ENCODE measurements around the gene SYNGR1. TPM values are rescaled to one million over a fixed set of nuclear protein-coding genes. Genes with fewer than 3 reads are reported as not detected.

SYNGR1 gene
- total and polyA plus RNA-seq, 2 experiments from 2014 or later, result 30.9 to 37.0 TPM

DNA sequence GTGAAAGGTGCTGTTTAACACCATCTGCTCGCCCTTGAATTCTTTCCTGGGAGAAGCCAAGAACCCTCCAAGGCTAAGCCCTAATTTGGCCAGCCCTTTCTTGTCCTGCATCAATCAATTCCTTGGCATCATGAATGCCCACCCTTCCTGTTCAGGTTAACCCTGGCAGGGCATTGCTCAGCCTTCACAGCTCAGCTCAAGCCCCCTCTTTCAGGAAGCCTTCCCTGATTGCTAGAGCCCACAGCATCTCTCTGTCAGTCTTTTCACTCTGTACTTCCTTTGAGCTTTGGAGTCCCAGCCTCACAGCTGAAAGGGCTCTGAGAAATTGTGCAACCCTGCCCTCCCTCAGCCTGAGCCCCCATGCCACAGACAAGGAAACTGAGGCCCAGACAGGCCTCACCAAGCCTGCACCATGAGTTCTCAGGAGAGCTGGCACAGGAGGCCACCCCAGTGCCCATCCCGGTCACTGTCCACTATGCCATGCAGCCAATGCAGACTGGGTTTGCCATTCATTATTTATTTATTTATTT lies 47.3 kb upstream of the SYNGR1 start:
- H3K4me3 Mint-ChIP-seq, result no peak overlapping the region
- TF ChIP-seq ZNF114 (CRISPR knock-in tag; IDR thresholded peaks at IDR 0.05) (no peak), ZNF331 (CRISPR knock-in tag; IDR thresholded peaks at IDR 0.05; ENCODE audit: low read depth) (no peak), JUNB (IDR thresholded peaks at IDR 0.05; ENCODE audit: unreplicated experiment) (no peak), STAT1 (IDR thresholded peaks at IDR 0.05; ENCODE audit: unreplicated experiment) (no peak), NANOG (IDR thresholded peaks at IDR 0.05; ENCODE audit: borderline replicate concordance) (no peak), EZH2phosphoT487 (IDR thresholded peaks at IDR 0.05; ENCODE audit: unreplicated experiment) (no peak), EZH2 (IDR thresholded peaks at IDR 0.05; ENCODE audit: low read depth, unreplicated experiment) (no peak), CREB1 (CRISPR knock-in tag; IDR thresholded peaks at IDR 0.05; ENCODE audit: low read depth) (no peak), POLR2AphosphoS5 (IDR thresholded peaks at IDR 0.05; ENCODE audit: low read depth) (no peak)
- TF ChIP-seq, protein P1, sequence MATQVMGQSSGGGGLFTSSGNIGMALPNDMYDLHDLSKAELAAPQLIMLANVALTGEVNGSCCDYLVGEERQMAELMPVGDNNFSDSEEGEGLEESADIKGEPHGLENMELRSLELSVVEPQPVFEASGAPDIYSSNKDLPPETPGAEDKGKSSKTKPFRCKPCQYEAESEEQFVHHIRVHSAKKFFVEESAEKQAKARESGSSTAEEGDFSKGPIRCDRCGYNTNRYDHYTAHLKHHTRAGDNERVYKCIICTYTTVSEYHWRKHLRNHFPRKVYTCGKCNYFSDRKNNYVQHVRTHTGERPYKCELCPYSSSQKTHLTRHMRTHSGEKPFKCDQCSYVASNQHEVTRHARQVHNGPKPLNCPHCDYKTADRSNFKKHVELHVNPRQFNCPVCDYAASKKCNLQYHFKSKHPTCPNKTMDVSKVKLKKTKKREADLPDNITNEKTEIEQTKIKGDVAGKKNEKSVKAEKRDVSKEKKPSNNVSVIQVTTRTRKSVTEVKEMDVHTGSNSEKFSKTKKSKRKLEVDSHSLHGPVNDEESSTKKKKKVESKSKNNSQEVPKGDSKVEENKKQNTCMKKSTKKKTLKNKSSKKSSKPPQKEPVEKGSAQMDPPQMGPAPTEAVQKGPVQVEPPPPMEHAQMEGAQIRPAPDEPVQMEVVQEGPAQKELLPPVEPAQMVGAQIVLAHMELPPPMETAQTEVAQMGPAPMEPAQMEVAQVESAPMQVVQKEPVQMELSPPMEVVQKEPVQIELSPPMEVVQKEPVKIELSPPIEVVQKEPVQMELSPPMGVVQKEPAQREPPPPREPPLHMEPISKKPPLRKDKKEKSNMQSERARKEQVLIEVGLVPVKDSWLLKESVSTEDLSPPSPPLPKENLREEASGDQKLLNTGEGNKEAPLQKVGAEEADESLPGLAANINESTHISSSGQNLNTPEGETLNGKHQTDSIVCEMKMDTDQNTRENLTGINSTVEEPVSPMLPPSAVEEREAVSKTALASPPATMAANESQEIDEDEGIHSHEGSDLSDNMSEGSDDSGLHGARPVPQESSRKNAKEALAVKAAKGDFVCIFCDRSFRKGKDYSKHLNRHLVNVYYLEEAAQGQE (IDR thresholded peaks at IDR 0.05; ENCODE audit: unreplicated experiment), result no peak
- TF ChIP-seq, protein P2, sequence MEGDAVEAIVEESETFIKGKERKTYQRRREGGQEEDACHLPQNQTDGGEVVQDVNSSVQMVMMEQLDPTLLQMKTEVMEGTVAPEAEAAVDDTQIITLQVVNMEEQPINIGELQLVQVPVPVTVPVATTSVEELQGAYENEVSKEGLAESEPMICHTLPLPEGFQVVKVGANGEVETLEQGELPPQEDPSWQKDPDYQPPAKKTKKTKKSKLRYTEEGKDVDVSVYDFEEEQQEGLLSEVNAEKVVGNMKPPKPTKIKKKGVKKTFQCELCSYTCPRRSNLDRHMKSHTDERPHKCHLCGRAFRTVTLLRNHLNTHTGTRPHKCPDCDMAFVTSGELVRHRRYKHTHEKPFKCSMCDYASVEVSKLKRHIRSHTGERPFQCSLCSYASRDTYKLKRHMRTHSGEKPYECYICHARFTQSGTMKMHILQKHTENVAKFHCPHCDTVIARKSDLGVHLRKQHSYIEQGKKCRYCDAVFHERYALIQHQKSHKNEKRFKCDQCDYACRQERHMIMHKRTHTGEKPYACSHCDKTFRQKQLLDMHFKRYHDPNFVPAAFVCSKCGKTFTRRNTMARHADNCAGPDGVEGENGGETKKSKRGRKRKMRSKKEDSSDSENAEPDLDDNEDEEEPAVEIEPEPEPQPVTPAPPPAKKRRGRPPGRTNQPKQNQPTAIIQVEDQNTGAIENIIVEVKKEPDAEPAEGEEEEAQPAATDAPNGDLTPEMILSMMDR (conservative IDR thresholded peaks at IDR 0.05; ENCODE audit: low read depth in 2 of 2), result no peak
- TF ChIP-seq, protein P3, sequence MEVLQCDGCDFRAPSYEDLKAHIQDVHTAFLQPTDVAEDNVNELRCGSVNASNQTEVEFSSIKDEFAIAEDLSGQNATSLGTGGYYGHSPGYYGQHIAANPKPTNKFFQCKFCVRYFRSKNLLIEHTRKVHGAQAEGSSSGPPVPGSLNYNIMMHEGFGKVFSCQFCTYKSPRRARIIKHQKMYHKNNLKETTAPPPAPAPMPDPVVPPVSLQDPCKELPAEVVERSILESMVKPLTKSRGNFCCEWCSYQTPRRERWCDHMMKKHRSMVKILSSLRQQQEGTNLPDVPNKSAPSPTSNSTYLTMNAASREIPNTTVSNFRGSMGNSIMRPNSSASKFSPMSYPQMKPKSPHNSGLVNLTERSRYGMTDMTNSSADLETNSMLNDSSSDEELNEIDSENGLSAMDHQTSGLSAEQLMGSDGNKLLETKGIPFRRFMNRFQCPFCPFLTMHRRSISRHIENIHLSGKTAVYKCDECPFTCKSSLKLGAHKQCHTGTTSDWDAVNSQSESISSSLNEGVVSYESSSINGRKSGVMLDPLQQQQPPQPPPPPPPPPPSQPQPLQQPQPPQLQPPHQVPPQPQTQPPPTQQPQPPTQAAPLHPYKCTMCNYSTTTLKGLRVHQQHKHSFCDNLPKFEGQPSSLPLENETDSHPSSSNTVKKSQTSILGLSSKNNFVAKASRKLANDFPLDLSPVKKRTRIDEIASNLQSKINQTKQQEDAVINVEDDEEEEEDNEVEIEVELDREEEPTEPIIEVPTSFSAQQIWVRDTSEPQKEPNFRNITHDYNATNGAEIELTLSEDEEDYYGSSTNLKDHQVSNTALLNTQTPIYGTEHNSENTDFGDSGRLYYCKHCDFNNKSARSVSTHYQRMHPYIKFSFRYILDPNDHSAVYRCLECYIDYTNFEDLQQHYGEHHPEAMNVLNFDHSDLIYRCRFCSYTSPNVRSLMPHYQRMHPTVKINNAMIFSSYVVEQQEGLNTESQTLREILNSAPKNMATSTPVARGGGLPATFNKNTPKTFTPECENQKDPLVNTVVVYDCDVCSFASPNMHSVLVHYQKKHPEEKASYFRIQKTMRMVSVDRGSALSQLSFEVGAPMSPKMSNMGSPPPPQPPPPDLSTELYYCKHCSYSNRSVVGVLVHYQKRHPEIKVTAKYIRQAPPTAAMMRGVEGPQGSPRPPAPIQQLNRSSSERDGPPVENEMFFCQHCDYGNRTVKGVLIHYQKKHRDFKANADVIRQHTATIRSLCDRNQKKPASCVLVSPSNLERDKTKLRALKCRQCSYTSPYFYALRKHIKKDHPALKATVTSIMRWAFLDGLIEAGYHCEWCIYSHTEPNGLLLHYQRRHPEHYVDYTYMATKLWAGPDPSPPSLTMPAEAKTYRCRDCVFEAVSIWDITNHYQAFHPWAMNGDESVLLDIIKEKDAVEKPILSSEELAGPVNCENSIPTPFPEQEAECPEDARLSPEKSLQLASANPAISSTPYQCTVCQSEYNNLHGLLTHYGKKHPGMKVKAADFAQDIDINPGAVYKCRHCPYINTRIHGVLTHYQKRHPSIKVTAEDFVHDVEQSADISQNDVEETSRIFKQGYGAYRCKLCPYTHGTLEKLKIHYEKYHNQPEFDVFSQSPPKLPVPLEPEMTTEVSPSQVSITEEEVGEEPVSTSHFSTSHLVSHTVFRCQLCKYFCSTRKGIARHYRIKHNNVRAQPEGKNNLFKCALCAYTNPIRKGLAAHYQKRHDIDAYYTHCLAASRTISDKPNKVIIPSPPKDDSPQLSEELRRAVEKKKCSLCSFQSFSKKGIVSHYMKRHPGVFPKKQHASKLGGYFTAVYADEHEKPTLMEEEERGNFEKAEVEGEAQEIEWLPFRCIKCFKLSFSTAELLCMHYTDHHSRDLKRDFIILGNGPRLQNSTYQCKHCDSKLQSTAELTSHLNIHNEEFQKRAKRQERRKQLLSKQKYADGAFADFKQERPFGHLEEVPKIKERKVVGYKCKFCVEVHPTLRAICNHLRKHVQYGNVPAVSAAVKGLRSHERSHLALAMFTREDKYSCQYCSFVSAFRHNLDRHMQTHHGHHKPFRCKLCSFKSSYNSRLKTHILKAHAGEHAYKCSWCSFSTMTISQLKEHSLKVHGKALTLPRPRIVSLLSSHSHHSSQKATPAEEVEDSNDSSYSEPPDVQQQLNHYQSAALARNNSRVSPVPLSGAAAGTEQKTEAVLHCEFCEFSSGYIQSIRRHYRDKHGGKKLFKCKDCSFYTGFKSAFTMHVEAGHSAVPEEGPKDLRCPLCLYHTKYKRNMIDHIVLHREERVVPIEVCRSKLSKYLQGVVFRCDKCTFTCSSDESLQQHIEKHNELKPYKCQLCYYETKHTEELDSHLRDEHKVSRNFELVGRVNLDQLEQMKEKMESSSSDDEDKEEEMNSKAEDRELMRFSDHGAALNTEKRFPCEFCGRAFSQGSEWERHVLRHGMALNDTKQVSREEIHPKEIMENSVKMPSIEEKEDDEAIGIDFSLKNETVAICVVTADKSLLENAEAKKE (CRISPR knock-in tag; IDR thresholded peaks at IDR 0.05), result no peak
- TF ChIP-seq, protein P4, sequence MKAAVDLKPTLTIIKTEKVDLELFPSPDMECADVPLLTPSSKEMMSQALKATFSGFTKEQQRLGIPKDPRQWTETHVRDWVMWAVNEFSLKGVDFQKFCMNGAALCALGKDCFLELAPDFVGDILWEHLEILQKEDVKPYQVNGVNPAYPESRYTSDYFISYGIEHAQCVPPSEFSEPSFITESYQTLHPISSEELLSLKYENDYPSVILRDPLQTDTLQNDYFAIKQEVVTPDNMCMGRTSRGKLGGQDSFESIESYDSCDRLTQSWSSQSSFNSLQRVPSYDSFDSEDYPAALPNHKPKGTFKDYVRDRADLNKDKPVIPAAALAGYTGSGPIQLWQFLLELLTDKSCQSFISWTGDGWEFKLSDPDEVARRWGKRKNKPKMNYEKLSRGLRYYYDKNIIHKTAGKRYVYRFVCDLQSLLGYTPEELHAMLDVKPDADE (IDR thresholded peaks at IDR 0.05), result no peak
- Histone ChIP-seq H4K20me1 (replicated peaks; ENCODE audit: insufficient read depth) (no peaks in the 10 kb centered on the region), H3K4me2 (no peak overlapping the region), H3K4me1 (ENCODE audit: insufficient read depth) (peaks cover 18% of the 10 kb centered on the region; the same call in 1 of the 2 replicates), H3K79me2 (replicated peaks; ENCODE audit: insufficient read depth) (no peaks in the 10 kb centered on the region), H3K27ac (ENCODE audit: low read depth) (no peak overlapping the region), H3K9me2 (ENCODE audit: insufficient read depth) (no peaks in the 10 kb centered on the region), H3K4me3 (no peak overlapping the region), H3K27me3 (ENCODE audit: insufficient read depth) (no peaks in the 10 kb centered on the region), H3K36me3 (ENCODE audit: insufficient read depth) (no peaks in the 10 kb centered on the region), H3F3A (replicated peaks; ENCODE audit: low read depth) (0 out of 2 replicates have a peak, but pooled peaks cover 12% of the 10 kb centered on the region), H2AFZ (no peak overlapping the region)
- H3K27ac Mint-ChIP-seq, result no peak overlapping the region
- no peaks in the 10 kb centered on the region; the same call in 1 of the 3 replicates for H3K36me3 Mint-ChIP-seq (ENCODE audit: low read depth)
- ATAC-seq (no peak), DNase-seq (ENCODE audit: low spot score) (no peak)
- peaks cover 8% of the 10 kb centered on the region for H3K27me3 Mint-ChIP-seq (ENCODE audit: insufficient read depth, low read depth, poor library complexity)
- H3K4me1 Mint-ChIP-seq, result peaks cover 22% of the 10 kb centered on the region
- H3K9me3 Mint-ChIP-seq, result peaks cover 9% of the 10 kb centered on the region; the same call in 2 of the 3 replicates
